GM12878 (cell line): ENCODE data around the gene RHOB. TPM values are rescaled to one million over a fixed set of nuclear protein-coding genes. Genes with fewer than 3 reads are reported as not detected.

Experiments
- DPF2 ChIP-seq: fragments of 450-650 bp; IDR thresholded peaks from 2 replicates; pipeline ENCODE4 v1.6.1; 2017; ENCODE audit warnings: mild to moderate bottlenecking
- JUNB ChIP-seq: IDR thresholded peaks from 2 replicates; pipeline ENCODE4 v1.6.1; 2016; ENCODE audit warnings: antibody characterized with exemption, mild to moderate bottlenecking
- NR2F1 ChIP-seq: fragments of 450-650 bp; conservative IDR thresholded peaks from 2 replicates; pipeline ENCODE4 v1.6.1; 2017; ENCODE audit warnings: mild to moderate bottlenecking
- SREBF2 ChIP-seq: IDR thresholded peaks from 2 replicates; pipeline ENCODE4 v1.6.1; 2012; ENCODE audit warnings: mild to moderate bottlenecking, low read length
- TCF7 ChIP-seq: IDR thresholded peaks from 2 replicates; pipeline ENCODE4 v1.6.1; 2014; ENCODE audit warnings: antibody characterized with exemption, borderline replicate concordance
- YBX1 ChIP-seq: fragments of 450-650 bp; IDR thresholded peaks from 2 replicates; pipeline ENCODE4 v1.6.1; 2016; ENCODE audit warnings: antibody characterized with exemption
- polyA plus RNA-seq, 11 experiments: library from polyadenylated mRNA; depleted of rRNA in 4 of 11; unstranded in 6 of 11; stranded (reverse) in 5 of 11; fragments of >200 nt; fragmentation: Nextera tagmentation in 4 of 11; fragmentation: Illumina TruSeq in 1 of 11; extraction: Ambion mirVana in 4 of 11; extraction: Trizol in 1 of 11; gene quantifications; 1 replicate in 1 of 11; 2 replicates in 10 of 11; pipeline versions ENCODE4 v1.2.1 to v1.2.3, GENCODE V29; 2011 to 2016; ENCODE audit warnings: inconsistent platforms in 2 of 11, missing spikeins in 2 of 11, low read depth in 1 of 11
- total RNA-seq, 4 experiments: library from RNA; depleted of rRNA in 3 of 4; stranded (reverse); fragments of >200 nt in 3 of 4; fragmentation: Illumina TruSeq in 1 of 4; extraction: Trizol in 1 of 4; gene quantifications; 2 replicates each; pipeline versions ENCODE4 v1.2.1 to v1.2.3, GENCODE V29; 2013 to 2021
- TF ChIP-seq, protein P1 (sequence below): fragments of 450-650 bp; IDR thresholded peaks from 2 replicates; pipeline ENCODE4 v1.6.1; 2018; ENCODE audit warnings: borderline replicate concordance, mild to moderate bottlenecking; ENCODE audit not compliant: partially characterized antibody
- TF ChIP-seq, protein P2 (sequence below): fragments of 450-650 bp; formaldehyde crosslinking; IDR thresholded peaks from 2 replicates; pipeline ENCODE4 v1.4.0; 2020; ENCODE audit warnings: mild to moderate bottlenecking, moderate library complexity
- TF ChIP-seq, protein P3 (sequence below): fragments of 450-650 bp; IDR thresholded peaks from 2 replicates; pipeline ENCODE4 v1.6.1; 2017; ENCODE audit warnings: mild to moderate bottlenecking, moderate library complexity
- TF ChIP-seq, protein P4 (sequence below): IDR thresholded peaks from 2 replicates; pipeline ENCODE4 v1.6.1; 2012; ENCODE audit warnings: improper control_type of control experiment, low read depth, low read length; ENCODE audit not compliant: insufficient replicate concordance

RHOB gene
- total and polyA plus RNA-seq, 10 of the 15 experiments (the other 5 are each of a cell fraction or from before 2014, with no cell fraction given): 0.03 to 4.5 (median 1.2) TPM

DNA sequence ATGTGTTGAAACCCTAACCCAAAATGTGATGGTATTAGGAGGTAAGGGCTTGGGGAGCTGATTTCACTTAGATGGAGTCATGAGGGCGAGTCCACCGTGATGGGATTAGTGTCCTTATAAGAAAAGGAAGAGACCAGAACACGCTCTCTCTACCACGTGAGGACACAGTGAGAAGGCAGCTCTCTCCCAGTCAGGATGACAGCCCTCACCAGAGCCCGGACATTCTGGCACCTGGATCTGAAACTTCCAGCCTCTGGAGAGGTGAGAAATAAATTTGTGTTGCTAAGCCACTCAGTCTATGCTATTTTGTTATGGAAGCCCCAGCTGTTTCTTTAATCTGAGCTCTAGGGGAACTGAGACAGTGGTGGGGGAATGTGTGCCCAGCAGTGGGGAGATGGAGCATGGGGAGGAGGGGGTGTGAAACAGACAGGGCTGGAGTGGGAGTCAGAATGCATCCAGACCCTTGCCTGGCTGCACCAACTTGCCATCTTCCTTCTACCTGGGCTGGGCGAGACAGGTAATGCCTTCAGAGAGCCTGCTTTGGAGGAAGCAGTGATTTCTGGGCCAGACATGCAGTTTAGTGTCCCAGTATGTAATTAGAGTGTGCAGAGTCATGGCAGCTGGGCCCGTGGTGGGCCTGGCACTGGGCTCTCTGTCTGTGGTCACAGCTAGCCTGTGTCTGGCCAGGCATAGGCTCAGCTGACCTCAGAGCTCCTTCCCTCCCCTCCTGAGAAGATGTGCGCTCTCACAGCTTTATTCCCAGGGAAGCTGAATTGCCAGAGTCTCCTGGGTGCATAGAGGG lies 38.1 kb downstream of the RHOB start (continued):
- TF ChIP-seq, protein P1, sequence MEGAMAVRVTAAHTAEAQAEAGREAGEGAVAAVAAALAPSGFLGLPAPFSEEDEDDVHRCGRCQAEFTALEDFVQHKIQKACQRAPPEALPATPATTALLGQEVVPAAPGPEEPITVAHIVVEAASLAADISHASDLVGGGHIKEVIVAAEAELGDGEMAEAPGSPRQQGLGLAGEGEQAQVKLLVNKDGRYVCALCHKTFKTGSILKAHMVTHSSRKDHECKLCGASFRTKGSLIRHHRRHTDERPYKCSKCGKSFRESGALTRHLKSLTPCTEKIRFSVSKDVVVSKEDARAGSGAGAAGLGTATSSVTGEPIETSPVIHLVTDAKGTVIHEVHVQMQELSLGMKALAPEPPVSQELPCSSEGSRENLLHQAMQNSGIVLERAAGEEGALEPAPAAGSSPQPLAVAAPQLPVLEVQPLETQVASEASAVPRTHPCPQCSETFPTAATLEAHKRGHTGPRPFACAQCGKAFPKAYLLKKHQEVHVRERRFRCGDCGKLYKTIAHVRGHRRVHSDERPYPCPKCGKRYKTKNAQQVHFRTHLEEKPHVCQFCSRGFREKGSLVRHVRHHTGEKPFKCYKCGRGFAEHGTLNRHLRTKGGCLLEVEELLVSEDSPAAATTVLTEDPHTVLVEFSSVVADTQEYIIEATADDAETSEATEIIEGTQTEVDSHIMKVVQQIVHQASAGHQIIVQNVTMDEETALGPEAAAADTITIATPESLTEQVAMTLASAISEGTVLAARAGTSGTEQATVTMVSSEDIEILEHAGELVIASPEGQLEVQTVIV: no peak
- TF ChIP-seq TCF7 (no peak), DPF2 (no peak), YBX1 (no peak), SREBF2 (no peak), NR2F1 (no peak), JUNB (no peak)
- TF ChIP-seq, protein P2, sequence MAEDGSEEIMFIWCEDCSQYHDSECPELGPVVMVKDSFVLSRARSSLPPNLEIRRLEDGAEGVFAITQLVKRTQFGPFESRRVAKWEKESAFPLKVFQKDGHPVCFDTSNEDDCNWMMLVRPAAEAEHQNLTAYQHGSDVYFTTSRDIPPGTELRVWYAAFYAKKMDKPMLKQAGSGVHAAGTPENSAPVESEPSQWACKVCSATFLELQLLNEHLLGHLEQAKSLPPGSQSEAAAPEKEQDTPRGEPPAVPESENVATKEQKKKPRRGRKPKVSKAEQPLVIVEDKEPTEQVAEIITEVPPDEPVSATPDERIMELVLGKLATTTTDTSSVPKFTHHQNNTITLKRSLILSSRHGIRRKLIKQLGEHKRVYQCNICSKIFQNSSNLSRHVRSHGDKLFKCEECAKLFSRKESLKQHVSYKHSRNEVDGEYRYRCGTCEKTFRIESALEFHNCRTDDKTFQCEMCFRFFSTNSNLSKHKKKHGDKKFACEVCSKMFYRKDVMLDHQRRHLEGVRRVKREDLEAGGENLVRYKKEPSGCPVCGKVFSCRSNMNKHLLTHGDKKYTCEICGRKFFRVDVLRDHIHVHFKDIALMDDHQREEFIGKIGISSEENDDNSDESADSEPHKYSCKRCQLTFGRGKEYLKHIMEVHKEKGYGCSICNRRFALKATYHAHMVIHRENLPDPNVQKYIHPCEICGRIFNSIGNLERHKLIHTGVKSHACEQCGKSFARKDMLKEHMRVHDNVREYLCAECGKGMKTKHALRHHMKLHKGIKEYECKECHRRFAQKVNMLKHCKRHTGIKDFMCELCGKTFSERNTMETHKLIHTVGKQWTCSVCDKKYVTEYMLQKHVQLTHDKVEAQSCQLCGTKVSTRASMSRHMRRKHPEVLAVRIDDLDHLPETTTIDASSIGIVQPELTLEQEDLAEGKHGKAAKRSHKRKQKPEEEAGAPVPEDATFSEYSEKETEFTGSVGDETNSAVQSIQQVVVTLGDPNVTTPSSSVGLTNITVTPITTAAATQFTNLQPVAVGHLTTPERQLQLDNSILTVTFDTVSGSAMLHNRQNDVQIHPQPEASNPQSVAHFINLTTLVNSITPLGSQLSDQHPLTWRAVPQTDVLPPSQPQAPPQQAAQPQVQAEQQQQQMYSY (CRISPR knock-in tag): no peak
- TF ChIP-seq, protein P3, sequence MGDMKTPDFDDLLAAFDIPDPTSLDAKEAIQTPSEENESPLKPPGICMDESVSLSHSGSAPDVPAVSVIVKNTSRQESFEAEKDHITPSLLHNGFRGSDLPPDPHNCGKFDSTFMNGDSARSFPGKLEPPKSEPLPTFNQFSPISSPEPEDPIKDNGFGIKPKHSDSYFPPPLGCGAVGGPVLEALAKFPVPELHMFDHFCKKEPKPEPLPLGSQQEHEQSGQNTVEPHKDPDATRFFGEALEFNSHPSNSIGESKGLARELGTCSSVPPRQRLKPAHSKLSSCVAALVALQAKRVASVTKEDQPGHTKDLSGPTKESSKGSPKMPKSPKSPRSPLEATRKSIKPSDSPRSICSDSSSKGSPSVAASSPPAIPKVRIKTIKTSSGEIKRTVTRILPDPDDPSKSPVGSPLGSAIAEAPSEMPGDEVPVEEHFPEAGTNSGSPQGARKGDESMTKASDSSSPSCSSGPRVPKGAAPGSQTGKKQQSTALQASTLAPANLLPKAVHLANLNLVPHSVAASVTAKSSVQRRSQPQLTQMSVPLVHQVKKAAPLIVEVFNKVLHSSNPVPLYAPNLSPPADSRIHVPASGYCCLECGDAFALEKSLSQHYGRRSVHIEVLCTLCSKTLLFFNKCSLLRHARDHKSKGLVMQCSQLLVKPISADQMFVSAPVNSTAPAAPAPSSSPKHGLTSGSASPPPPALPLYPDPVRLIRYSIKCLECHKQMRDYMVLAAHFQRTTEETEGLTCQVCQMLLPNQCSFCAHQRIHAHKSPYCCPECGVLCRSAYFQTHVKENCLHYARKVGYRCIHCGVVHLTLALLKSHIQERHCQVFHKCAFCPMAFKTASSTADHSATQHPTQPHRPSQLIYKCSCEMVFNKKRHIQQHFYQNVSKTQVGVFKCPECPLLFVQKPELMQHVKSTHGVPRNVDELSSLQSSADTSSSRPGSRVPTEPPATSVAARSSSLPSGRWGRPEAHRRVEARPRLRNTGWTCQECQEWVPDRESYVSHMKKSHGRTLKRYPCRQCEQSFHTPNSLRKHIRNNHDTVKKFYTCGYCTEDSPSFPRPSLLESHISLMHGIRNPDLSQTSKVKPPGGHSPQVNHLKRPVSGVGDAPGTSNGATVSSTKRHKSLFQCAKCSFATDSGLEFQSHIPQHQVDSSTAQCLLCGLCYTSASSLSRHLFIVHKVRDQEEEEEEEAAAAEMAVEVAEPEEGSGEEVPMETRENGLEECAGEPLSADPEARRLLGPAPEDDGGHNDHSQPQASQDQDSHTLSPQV: no peak
- TF ChIP-seq, protein P4, sequence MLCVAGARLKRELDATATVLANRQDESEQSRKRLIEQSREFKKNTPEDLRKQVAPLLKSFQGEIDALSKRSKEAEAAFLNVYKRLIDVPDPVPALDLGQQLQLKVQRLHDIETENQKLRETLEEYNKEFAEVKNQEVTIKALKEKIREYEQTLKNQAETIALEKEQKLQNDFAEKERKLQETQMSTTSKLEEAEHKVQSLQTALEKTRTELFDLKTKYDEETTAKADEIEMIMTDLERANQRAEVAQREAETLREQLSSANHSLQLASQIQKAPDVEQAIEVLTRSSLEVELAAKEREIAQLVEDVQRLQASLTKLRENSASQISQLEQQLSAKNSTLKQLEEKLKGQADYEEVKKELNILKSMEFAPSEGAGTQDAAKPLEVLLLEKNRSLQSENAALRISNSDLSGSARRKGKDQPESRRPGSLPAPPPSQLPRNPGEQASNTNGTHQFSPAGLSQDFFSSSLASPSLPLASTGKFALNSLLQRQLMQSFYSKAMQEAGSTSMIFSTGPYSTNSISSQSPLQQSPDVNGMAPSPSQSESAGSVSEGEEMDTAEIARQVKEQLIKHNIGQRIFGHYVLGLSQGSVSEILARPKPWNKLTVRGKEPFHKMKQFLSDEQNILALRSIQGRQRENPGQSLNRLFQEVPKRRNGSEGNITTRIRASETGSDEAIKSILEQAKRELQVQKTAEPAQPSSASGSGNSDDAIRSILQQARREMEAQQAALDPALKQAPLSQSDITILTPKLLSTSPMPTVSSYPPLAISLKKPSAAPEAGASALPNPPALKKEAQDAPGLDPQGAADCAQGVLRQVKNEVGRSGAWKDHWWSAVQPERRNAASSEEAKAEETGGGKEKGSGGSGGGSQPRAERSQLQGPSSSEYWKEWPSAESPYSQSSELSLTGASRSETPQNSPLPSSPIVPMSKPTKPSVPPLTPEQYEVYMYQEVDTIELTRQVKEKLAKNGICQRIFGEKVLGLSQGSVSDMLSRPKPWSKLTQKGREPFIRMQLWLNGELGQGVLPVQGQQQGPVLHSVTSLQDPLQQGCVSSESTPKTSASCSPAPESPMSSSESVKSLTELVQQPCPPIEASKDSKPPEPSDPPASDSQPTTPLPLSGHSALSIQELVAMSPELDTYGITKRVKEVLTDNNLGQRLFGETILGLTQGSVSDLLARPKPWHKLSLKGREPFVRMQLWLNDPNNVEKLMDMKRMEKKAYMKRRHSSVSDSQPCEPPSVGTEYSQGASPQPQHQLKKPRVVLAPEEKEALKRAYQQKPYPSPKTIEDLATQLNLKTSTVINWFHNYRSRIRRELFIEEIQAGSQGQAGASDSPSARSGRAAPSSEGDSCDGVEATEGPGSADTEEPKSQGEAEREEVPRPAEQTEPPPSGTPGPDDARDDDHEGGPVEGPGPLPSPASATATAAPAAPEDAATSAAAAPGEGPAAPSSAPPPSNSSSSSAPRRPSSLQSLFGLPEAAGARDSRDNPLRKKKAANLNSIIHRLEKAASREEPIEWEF: no peak
- TF ChIP-seq, all 136 proteins: peak for 0
